IgD-negative memory B cell (primary cell): ENCODE data around the gene MASP1. TPM values are rescaled to one million over a fixed set of nuclear protein-coding genes. Genes with fewer than 3 reads are reported as not detected.

ENCODE experiments used
- H3K27ac Mint-ChIP-seq, 3 donors: one replicate each; pipeline ENCODE4 v1.8.0; 2020 to 2022; ENCODE audit warnings: mild to moderate bottlenecking in 3 of 3, mixed read lengths in 3 of 3, moderate library complexity in 1 of 3
- H3K27me3 Mint-ChIP-seq: one replicate; pipeline ENCODE4 v1.8.0; 2021; ENCODE audit warnings: mixed read lengths
- H3K36me3 Mint-ChIP-seq: one replicate; pipeline ENCODE4 v1.8.0; 2020; ENCODE audit warnings: mild to moderate bottlenecking, mixed read lengths
- H3K4me1 Mint-ChIP-seq, 3 donors: one replicate each; pipeline ENCODE4 v1.8.0; 2020 to 2022; ENCODE audit warnings: mixed read lengths in 3 of 3, mild to moderate bottlenecking in 1 of 3
- H3K4me3 Mint-ChIP-seq, 4 donors: one replicate each; pipeline ENCODE4 v1.8.0; 2020 to 2022; ENCODE audit warnings: mild to moderate bottlenecking in 4 of 4, mixed read lengths in 4 of 4, moderate library complexity in 3 of 4
- H3K9me3 Mint-ChIP-seq, 3 donors: one replicate each; pipeline ENCODE4 v1.8.0; 2020 to 2021; ENCODE audit warnings: mixed read lengths in 3 of 3, mild to moderate bottlenecking in 1 of 3
- polyA plus RNA-seq: library from polyadenylated mRNA; unstranded; fragments of 300-500 nt; fragmentation: Illumina TruSeq; gene quantifications from one replicate; pipeline ENCODE4 v1.2.3, GENCODE V29; 2021

Gene MASP1
- polyA plus RNA-seq = not detected

DNA sequence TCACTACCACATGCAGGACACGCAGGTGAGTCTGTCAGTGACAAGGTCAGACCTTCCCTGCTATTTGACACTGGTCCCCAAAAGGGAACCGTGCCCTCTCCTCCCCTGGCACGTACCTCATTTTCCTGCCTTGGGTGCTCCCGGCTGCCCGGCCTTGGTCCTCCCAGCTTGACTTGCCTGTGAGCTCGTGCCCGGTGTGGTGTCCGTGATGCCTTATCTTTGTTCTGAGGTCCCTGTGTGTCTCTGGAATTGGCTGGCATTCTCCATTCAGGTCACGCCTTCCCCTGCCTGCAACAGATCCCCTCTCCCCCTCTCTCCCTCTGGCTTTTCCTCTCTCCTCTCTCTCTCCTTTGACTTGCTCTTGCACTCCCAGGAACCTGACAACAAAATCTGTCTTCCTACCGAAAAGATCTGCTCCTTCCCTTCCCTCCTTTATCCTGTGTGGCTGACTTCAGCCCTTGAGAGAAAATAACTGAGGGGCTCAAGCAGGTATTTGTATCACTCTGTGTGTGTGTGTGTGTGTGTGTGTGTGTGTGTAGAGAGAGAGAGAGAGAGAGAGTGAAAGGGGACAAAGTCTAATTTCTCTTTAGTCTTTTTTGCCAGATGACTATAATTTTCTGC lies at the start of gene MASP1:
Gene MASP1 (minus strand): TSS at position 226 of the 621 bp plus-strand sequence. CDS start 105 bp downstream, at position 121.
- Mint-ChIP-seq H3K4me1 (peaks cover 0 to 1% (median 0%) of the 10 kb centered on the region in 3 donors), H3K4me3 (no peak within 1 kb of the TSS), H3K27me3 (peaks cover 8% of the 10 kb centered on the region), H3K36me3 (no peaks in the 10 kb centered on the region), H3K27ac (no peak within 1 kb of the TSS), H3K9me3 (peaks cover 0 to 2% (median 0%) of the 10 kb centered on the region in 3 donors)

- Mint-ChIP-seq H3K4me1 (no peaks in the 10 kb centered on the region), H3K36me3 (peaks cover 2% of the 10 kb centered on the region), H3K27ac (no peak overlapping the region), H3K27me3 (peaks cover 13% of the 10 kb centered on the region), H3K9me3 (no peaks in the 10 kb centered on the region), H3K4me3 (no peak overlapping the region)
Measured at GRCh38 chr3:187340578-187340977, 49.0 kb upstream of the MASP1 start.

DNA sequence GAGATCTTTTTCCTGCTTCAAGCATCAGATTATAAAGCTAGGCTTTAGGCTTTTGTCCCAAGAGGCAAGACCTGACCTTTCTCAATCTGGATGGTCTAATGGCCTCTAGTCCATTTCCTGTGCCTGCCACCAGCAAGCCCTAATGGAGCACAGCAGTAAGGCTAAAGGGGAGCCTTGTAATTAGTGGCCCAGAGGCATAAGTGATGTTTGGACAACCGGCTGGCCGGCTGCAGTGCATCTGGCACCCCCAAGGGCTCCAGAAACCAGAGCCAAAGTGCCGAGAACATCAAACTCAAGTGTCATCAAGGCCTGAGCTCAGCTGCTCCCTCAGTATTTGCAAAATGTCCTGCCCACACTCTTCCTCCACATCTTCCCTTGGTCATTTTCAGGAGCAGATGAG lies 44.8 kb upstream of the MASP1 start:
- H3K4me1 Mint-ChIP-seq = no peaks in the 10 kb centered on the region
- H3K36me3 Mint-ChIP-seq = no peaks in the 10 kb centered on the region
- H3K27ac Mint-ChIP-seq = no peak overlapping the region
- peaks cover 12% of the 10 kb centered on the region for H3K27me3 Mint-ChIP-seq
- H3K4me3 Mint-ChIP-seq = no peak overlapping the region
- H3K9me3 Mint-ChIP-seq = no peaks in the 10 kb centered on the region

DNA sequence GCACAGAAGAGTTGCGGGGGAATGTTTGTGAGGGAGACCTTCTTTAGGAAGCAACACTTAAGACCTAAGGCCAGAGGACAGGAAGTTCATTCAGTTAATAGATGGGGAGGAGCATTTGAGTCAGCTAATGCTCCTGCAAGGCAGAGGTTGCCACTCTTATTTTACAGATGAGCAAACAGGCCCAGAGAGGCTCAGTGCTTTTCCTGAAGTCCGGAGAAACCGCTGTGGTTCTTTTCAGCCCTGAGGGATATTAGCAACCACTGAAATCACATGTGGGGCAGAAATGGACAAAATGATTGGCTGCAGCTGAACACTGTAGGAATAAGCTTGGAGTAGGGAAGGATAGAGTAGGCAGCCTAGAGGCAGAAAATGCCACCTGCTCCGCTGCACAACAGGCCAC lies 43.4 kb upstream of the MASP1 start:
- Mint-ChIP-seq H3K27me3 (peaks cover 12% of the 10 kb centered on the region), H3K9me3 (no peaks in the 10 kb centered on the region), H3K4me3 (no peak overlapping the region), H3K4me1 (no peaks in the 10 kb centered on the region), H3K36me3 (no peaks in the 10 kb centered on the region), H3K27ac (no peak overlapping the region)

GRCh38 chr3:187328691-187329090 lies 37.2 kb upstream of the MASP1 start:
- Mint-ChIP-seq H3K4me3 (no peak overlapping the region), H3K36me3 (no peaks in the 10 kb centered on the region), H3K27ac (no peak overlapping the region), H3K4me1 (no peaks in the 10 kb centered on the region), H3K9me3 (no peaks in the 10 kb centered on the region), H3K27me3 (peaks cover 6% of the 10 kb centered on the region)

- Mint-ChIP-seq H3K9me3 (no peaks in the 10 kb centered on the region), H3K36me3 (no peaks in the 10 kb centered on the region), H3K27me3 (peaks cover 6% of the 10 kb centered on the region), H3K27ac (peak overlapping the region in 1 of 3 donors; percentile 85), H3K4me1 (no peaks in the 10 kb centered on the region), H3K4me3 (no peak overlapping the region)
Measured at GRCh38 chr3:187327845-187328244, 36.3 kb upstream of the MASP1 start.

DNA sequence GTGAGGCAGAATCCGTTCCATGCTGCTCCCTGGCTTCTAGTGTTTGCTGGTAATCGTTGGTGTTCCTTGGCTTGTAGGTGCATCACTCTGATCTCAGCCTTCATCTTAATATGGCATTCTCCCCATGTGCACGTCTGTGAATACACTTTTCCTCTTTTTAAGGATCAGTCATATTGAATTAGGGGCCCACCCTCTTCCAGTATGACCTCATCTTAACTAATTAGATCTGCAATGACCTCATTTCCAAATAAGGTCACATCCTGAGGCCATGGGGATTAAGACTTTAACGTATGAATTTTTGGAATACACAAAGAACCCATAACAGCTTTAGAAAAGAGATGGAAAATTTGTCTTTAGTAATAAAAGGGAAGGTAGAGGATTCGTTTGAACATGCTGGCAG lies 34.1 kb upstream of the MASP1 start:
- no peaks in the 10 kb centered on the region for H3K36me3 Mint-ChIP-seq
- H3K4me3 Mint-ChIP-seq = no peak overlapping the region
- H3K9me3 Mint-ChIP-seq = no peaks in the 10 kb centered on the region
- no peak overlapping the region for H3K27ac Mint-ChIP-seq
- peaks cover 4% of the 10 kb centered on the region for H3K27me3 Mint-ChIP-seq
- H3K4me1 Mint-ChIP-seq = no peaks in the 10 kb centered on the region

DNA sequence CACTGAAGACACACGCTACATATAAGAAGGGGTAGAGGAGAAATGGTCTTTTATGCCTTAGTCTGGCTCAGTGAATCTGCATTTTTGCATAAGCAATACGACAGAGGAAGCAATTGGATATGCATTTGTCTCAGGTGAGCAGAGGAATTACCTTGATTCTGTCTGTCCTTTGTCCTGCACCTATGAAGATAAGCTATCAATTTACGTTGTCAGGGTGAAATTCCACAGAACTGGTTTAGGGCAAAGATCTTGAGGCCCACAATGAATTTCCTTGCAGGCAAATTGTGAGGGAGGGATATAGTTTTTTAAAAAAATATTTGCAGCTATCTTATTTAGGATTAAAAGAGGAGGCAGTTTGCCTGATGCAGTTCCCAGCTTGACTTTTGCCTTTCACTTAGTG lies 31.6 kb upstream of the MASP1 start:
- H3K36me3 Mint-ChIP-seq = no peaks in the 10 kb centered on the region
- no peaks in the 10 kb centered on the region for H3K9me3 Mint-ChIP-seq
- H3K4me1 Mint-ChIP-seq = peaks cover 6 to 7% (median 7%) of the 10 kb centered on the region in 3 donors

GRCh38 chr3:187322291-187322690 lies 30.8 kb upstream of the MASP1 start:
- Mint-ChIP-seq H3K4me1 (peaks cover 6 to 7% (median 7%) of the 10 kb centered on the region in 3 donors), H3K9me3 (no peaks in the 10 kb centered on the region), H3K36me3 (no peaks in the 10 kb centered on the region), H3K4me3 (no peak overlapping the region), H3K27me3 (peaks cover 20% of the 10 kb centered on the region), H3K27ac (no peak overlapping the region)

More for the DNA sequence above, 31.6 kb upstream of the MASP1 start:
- Mint-ChIP-seq H3K27ac (no peak overlapping the region), H3K4me3 (no peak overlapping the region), H3K27me3 (peaks cover 19% of the 10 kb centered on the region)

- peaks cover 6 to 7% (median 7%) of the 10 kb centered on the region in 3 donors for H3K4me1 Mint-ChIP-seq
- no peak overlapping the region for H3K27ac Mint-ChIP-seq
Measured at GRCh38 chr3:187321766-187322165, 30.2 kb upstream of the MASP1 start.

DNA sequence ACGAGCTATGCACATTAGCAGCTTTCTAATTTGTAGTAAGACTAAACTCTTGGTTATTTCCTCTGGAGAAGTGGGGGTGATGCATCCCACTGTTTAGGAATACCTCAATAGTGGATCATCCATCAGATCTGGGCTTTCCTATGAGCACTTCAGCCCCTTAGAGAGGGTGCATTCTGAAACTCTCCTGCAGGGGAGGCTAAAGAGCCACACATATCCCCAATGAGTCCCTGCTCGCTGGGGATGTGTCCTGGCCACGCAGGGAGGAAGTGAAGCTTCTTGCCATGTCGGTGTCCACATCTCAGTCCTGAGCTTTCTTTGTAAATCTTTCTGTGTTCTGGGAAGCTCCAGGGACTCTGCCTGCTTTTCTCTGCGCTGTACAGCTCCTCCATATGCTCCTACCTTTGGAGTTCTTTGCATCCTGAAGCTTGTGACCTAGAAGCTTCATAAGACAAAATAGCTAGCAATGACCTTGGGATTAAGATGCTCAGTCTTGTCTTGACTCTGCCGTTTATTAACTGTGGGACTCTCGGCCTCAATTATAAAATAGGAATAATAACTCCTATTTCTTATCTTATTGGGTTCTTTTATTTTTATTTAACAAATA lies 28.3 kb upstream of the MASP1 start:
- Mint-ChIP-seq H3K27ac (no peak overlapping the region), H3K9me3 (no peaks in the 10 kb centered on the region), H3K27me3 (peaks cover 28% of the 10 kb centered on the region), H3K4me1 (peaks cover 6 to 7% (median 7%) of the 10 kb centered on the region in 3 donors), H3K36me3 (no peaks in the 10 kb centered on the region), H3K4me3 (peak overlapping the region in 1 of 4 donors; percentile 29)

More at GRCh38 chr3:187321766-187322165, 30.2 kb upstream of the MASP1 start:
- no peaks in the 10 kb centered on the region for H3K36me3 Mint-ChIP-seq
- H3K9me3 Mint-ChIP-seq = no peaks in the 10 kb centered on the region
- peaks cover 25% of the 10 kb centered on the region for H3K27me3 Mint-ChIP-seq
- no peak overlapping the region for H3K4me3 Mint-ChIP-seq

GRCh38 chr3:187318819-187319616 lies 27.5 kb upstream of the MASP1 start:
- H3K4me3 Mint-ChIP-seq = peak overlapping the region in 1 of 4 donors; percentile 19
- H3K9me3 Mint-ChIP-seq = no peaks in the 10 kb centered on the region
- peak overlapping the region in 2 of 3 donors; percentile 13 to 17 for H3K27ac Mint-ChIP-seq
- H3K4me1 Mint-ChIP-seq = peaks cover 6 to 7% (median 7%) of the 10 kb centered on the region in 3 donors
- peaks cover 32% of the 10 kb centered on the region for H3K27me3 Mint-ChIP-seq
- H3K36me3 Mint-ChIP-seq = no peaks in the 10 kb centered on the region

- Mint-ChIP-seq H3K4me1 (peaks cover 6 to 7% (median 7%) of the 10 kb centered on the region in 3 donors), H3K4me3 (no peak overlapping the region), H3K36me3 (no peaks in the 10 kb centered on the region), H3K27ac (no peak overlapping the region), H3K27me3 (peaks cover 40% of the 10 kb centered on the region), H3K9me3 (no peaks in the 10 kb centered on the region)
Measured at GRCh38 chr3:187315872-187316271, 24.3 kb upstream of the MASP1 start.

DNA sequence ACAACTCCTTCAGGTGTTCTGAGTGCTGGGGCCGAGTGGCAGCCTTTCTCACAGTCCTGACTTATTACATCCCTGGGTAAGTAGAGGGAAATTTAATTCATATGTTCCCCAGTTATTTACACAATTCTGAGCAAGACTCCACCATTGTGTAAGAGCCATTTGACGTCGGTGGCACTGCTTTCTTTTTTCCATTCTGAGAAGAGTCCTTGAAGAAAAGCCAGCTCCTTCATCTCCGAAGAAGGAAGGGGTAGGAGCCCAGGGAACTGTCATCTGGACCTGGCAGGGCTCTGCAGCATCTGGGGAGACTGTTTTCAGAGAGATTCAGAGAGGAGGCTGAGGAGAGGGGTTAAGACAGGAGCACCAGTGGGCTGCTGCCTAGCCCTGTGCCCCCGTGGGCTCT lies 22.6 kb upstream of the MASP1 start:
- Mint-ChIP-seq H3K27ac (no peak overlapping the region), H3K4me1 (peaks cover 6 to 7% (median 7%) of the 10 kb centered on the region in 3 donors), H3K4me3 (no peak overlapping the region), H3K27me3 (peaks cover 32% of the 10 kb centered on the region), H3K36me3 (no peaks in the 10 kb centered on the region), H3K9me3 (no peaks in the 10 kb centered on the region)

GRCh38 chr3:187310954-187311470 lies 19.5 kb upstream of the MASP1 start:
- Mint-ChIP-seq H3K4me3 (no peak overlapping the region), H3K27me3 (peaks cover 17% of the 10 kb centered on the region), H3K9me3 (no peaks in the 10 kb centered on the region), H3K27ac (no peak overlapping the region), H3K4me1 (no peaks in the 10 kb centered on the region), H3K36me3 (no peaks in the 10 kb centered on the region)
